Chondrocyte (in vitro differentiated cells): ENCODE data around the gene BHLHE40. TPM values are rescaled to one million over a fixed set of nuclear protein-coding genes. Genes with fewer than 3 reads are reported as not detected.
A peak's percentile ranks its signal among the peaks of the same experiment; 100 is the strongest.

Source experiments
- DNase-seq: peaks from one replicate; pipeline ENCODE4 v3.0.0; 2021; ENCODE audit warnings: mixed read lengths, low spot score
- H3K27ac Mint-ChIP-seq: one replicate; pipeline ENCODE4 v1.8.0; 2021; ENCODE audit warnings: mild to moderate bottlenecking, moderate library complexity, mixed read lengths; ENCODE audit not compliant: unreplicated experiment
- H3K27me3 Mint-ChIP-seq: 2 replicates; pipeline ENCODE4 v1.8.0; 2021; ENCODE audit warnings: low read depth, mixed read lengths
- H3K36me3 Mint-ChIP-seq: 2 replicates; pipeline ENCODE4 v1.8.0; 2021; ENCODE audit warnings: low read depth, mixed read lengths
- H3K4me1 Mint-ChIP-seq: 2 replicates; pipeline ENCODE4 v1.8.0; 2021; ENCODE audit warnings: low read depth, mild to moderate bottlenecking, mixed read lengths
- H3K4me3 Mint-ChIP-seq: one replicate; pipeline ENCODE4 v1.8.0; 2021; ENCODE audit warnings: mild to moderate bottlenecking, moderate library complexity, mixed read lengths; ENCODE audit not compliant: unreplicated experiment
- H3K9me3 Mint-ChIP-seq: 2 replicates; pipeline ENCODE4 v1.8.0; 2021; ENCODE audit warnings: low read depth, mixed read lengths
- CTCF ChIP-seq: fragments of 200-600 bp; sonication (generic); IDR thresholded peaks from 2 replicates; pipeline ENCODE4 v1.5.0; 2021; ENCODE audit warnings: antibody characterized with exemption, mild to moderate bottlenecking, moderate library complexity
- total RNA-seq: library from RNA; stranded (reverse); gene quantifications from 3 replicates; pipeline ENCODE4 v1.2.1, GENCODE V29; 2021

The BHLHE40 gene
- total RNA-seq, 1 donor from 2014 or later: 66.4 TPM

GRCh38 chr3:4985330-4986174 is 6.3 kb downstream of the BHLHE40 start:
- Mint-ChIP-seq H3K4me1 (peaks cover 83% of the 10 kb centered on the region), H3K36me3 (peaks cover 28% of the 10 kb centered on the region), H3K27me3 (no peaks in the 10 kb centered on the region), H3K27ac (peak overlapping the region; percentile 96), H3K9me3 (no peaks in the 10 kb centered on the region), H3K4me3 (peak overlapping the region; percentile 59)
- no peak for TF ChIP-seq CTCF
- DNase-seq: no peak

- Mint-ChIP-seq H3K27me3 (no peaks in the 10 kb centered on the region), H3K27ac (peak overlapping the region; percentile 96)
Observed at GRCh38 chr3:4986175-4986781, 7.0 kb downstream of the BHLHE40 start.

GRCh38 chr3:4986782-4987537 is 7.7 kb downstream of the BHLHE40 start:
- peaks cover 72% of the 10 kb centered on the region for H3K4me1 Mint-ChIP-seq
- DNase-seq: peak; percentile 98
- H3K36me3 Mint-ChIP-seq: peaks cover 18% of the 10 kb centered on the region
- H3K27me3 Mint-ChIP-seq: no peaks in the 10 kb centered on the region
- peak overlapping the region; percentile 59 for H3K4me3 Mint-ChIP-seq
- TF ChIP-seq CTCF: no peak
- H3K27ac Mint-ChIP-seq: peak overlapping the region; percentile 96
- no peaks in the 10 kb centered on the region for H3K9me3 Mint-ChIP-seq

More at GRCh38 chr3:4986175-4986781, 7.0 kb downstream of the BHLHE40 start:
- Mint-ChIP-seq H3K36me3 (peaks cover 24% of the 10 kb centered on the region), H3K4me1 (peaks cover 79% of the 10 kb centered on the region), H3K9me3 (no peaks in the 10 kb centered on the region), H3K4me3 (peak overlapping the region; percentile 59)
- DNase-seq: no peak
- TF ChIP-seq CTCF: no peak

GRCh38 chr3:4987538-4988296 is 8.5 kb downstream of the BHLHE40 start:
- Mint-ChIP-seq H3K27ac (peak overlapping the region; percentile 96), H3K4me3 (no peak overlapping the region), H3K36me3 (peaks cover 13% of the 10 kb centered on the region), H3K4me1 (peaks cover 64% of the 10 kb centered on the region), H3K27me3 (no peaks in the 10 kb centered on the region), H3K9me3 (no peaks in the 10 kb centered on the region)
- TF ChIP-seq CTCF: no peak
- DNase-seq: no peak
